ENCODE measurements around the gene PDE6H. TPM values are rescaled to one million over a fixed set of nuclear protein-coding genes. Genes with fewer than 3 reads are reported as not detected.

Gene PDE6H
- total and polyA plus RNA-seq, 2 donors (not counting 3 experiments of a cell fraction or from before 2014, with no cell fraction given) = not detected

- ChIA-PET POLR2A (no interaction called here), CTCF (interaction anchor here (0.9 to 5.4 kb wide), 13 partner anchors 17 to 756 kb away, joined by 3 to 147 read pairs (median 8); partner anchors contain the start of genes ART4, RERG and SMCO3)
- DNase-seq (ENCODE audit: low read depth, low spot score) (no peak), FAIRE-seq (peak; percentile 8)
- Histone ChIP-seq H3K4me2 (ENCODE audit: insufficient read depth, low read length) (no peak overlapping the region), H3K4me1 (ENCODE audit: control insufficient read depth, extremely low read depth, insufficient read depth, low read length) (no peaks in the 10 kb centered on the region), H3K9ac (replicated peaks; ENCODE audit: extremely low read depth, insufficient read depth, low read length) (no peak overlapping the region), H2AFZ (ENCODE audit: low read depth, low read length) (no peak overlapping the region), H3K36me3 (ENCODE audit: control insufficient read depth in 2 of 2, extremely low read depth in 1 of 2, insufficient read depth in 2 of 2, low read length in 2 of 2) (no peaks in the 10 kb centered on the region), H3K27me3 (ENCODE audit: control insufficient read depth in 2 of 2, insufficient read depth in 2 of 2, low read length in 2 of 2) (peaks cover 0 to 1% of the 10 kb centered on the region in 2 experiments), H3K27ac (ENCODE audit: insufficient read depth, low read depth, low read length) (no peak overlapping the region), H3K9me1 (replicated peaks; ENCODE audit: control insufficient read depth, extremely low read depth, insufficient read depth, low read length) (no peaks in the 10 kb centered on the region), H4K20me1 (replicated peaks; ENCODE audit: control insufficient read depth, extremely low read depth, insufficient read depth, low read length) (no peaks in the 10 kb centered on the region), H3K4me3 (replicated peaks in 1 of 3; ENCODE audit: insufficient read depth in 1 of 3, low read depth in 1 of 3, low read length in 3 of 3) (no peak overlapping the region), H3K79me2 (ENCODE audit: control insufficient read depth, insufficient read depth, low read length) (no peaks in the 10 kb centered on the region), H3K9me3 (replicated peaks; ENCODE audit: control insufficient read depth, insufficient read depth, low read length) (no peaks in the 10 kb centered on the region)
- dilution Hi-C loops (cut with MboI; ENCODE audit: extremely low pct_ligation_motif_present, low sequenced_read_pairs) (no loop called here), intact Hi-C loops (cut with micrococcal nuclease) (loop anchor here (1.0 to 5.0 kb wide), 7 partner anchors 34 to 362 kb away; partner anchors contain the start of gene ARHGDIB)
- no peak for TF ChIP-seq GATA2 (IDR thresholded peaks at IDR 0.05; ENCODE audit: insufficient read depth, insufficient read length, low read depth, low read length)
- TF ChIP-seq POLR2A (IDR thresholded peaks at IDR 0.05; ENCODE audit: low read depth, low read length) = no peak
- TF ChIP-seq JUN (IDR thresholded peaks at IDR 0.05; ENCODE audit: borderline replicate concordance, insufficient read depth, insufficient read length, low read depth) = no peak
- TF ChIP-seq EZH2 (IDR thresholded peaks at IDR 0.05; ENCODE audit: borderline replicate concordance, low read depth, low read length, severe bottlenecking) = no peak
- TF ChIP-seq MAX (IDR thresholded peaks at IDR 0.05; ENCODE audit: insufficient read depth, insufficient read length) = no peak
- no peak for TF ChIP-seq FOS (IDR thresholded peaks at IDR 0.05; ENCODE audit: borderline replicate concordance, insufficient read depth, low read length)
- no TSS peak for BruUV-seq (replicated peaks)
These were observed 21.8 kb downstream of the PDE6H start for GRCh38 chr12:14994610-14995009.
